OCI-LY7 (cell line): ENCODE results near the gene ALPK3. TPM values are rescaled to one million over a fixed set of nuclear protein-coding genes. Genes with fewer than 3 reads are reported as not detected.
A peak's percentile ranks its signal among the peaks of the same experiment; 100 is the strongest.

Experiments used
- Bru-seq: library from RNA; stranded (reverse); fragments of 400-500 nt; gene quantifications from one replicate; lab custom pipeline; 2021; lab: Mats Ljungman, UMichigan
- BruChase-seq, 2 experiments: library from RNA; stranded (reverse); fragments of 400-500 nt; gene quantifications; one replicate each; lab custom pipeline; 2021; lab: Mats Ljungman, UMichigan
- BruUV-seq: library from RNA; stranded (reverse); fragments of 400-500 nt; replicated peaks from 2 replicates; lab custom pipeline; 2021; lab: Mats Ljungman, UMichigan
- CTCF ChIA-PET: fragments of 300-600 bp; sonication (Branson Sonifier 250); formaldehyde crosslinking; loops from one replicate; lab custom pipeline; 2022; ENCODE audit warnings: antibody characterized with exemption; ENCODE audit not compliant: unreplicated experiment; lab: Charles Lee
- POLR2A ChIA-PET: fragments of 300-600 bp; sonication (Branson Sonifier 250); formaldehyde crosslinking; loops from one replicate; lab custom pipeline; 2022; ENCODE audit warnings: antibody characterized with exemption; lab: Charles Lee
- DNase-seq: peaks from one replicate; pipeline ENCODE4 v3.0.0-alpha.2; 2015; ENCODE audit warnings: low spot score
- H2AFZ ChIP-seq: fragments of 200-600 bp; sonication (generic), shearing (Covaris generic); 2 replicates; pipeline ENCODE4 v1.6.1; 2014; ENCODE audit warnings: mild to moderate bottlenecking, antibody characterized with exemption, low read length, moderate library complexity
- H3K27ac ChIP-seq: fragments of 200-600 bp; sonication (generic); 2 replicates; pipeline ENCODE4 v1.5.1; 2014; ENCODE audit warnings: mixed run types, low read depth, mild to moderate bottlenecking, moderate library complexity, low read length, inconsistent platforms; ENCODE audit not compliant: poor library complexity, severe bottlenecking
- H3K36me3 ChIP-seq: fragments of 200-600 bp; sonication (generic); 2 replicates; pipeline ENCODE4 v1.6.1; 2014; ENCODE audit warnings: mild to moderate bottlenecking, antibody characterized with exemption, low read length, moderate library complexity, mixed read lengths; ENCODE audit not compliant: insufficient read depth
- H3K4me1 ChIP-seq: fragments of 200-600 bp; sonication (generic); 2 replicates; pipeline ENCODE4 v1.5.1; 2014; ENCODE audit warnings: mild to moderate bottlenecking, low read length; ENCODE audit not compliant: insufficient read depth, poor library complexity, severe bottlenecking
- H3K4me2 ChIP-seq: fragments of 200-600 bp; sonication (generic); 2 replicates; pipeline ENCODE4 v1.6.1; 2014; ENCODE audit warnings: mild to moderate bottlenecking, low read length
- H3K4me3 ChIP-seq: fragments of 200-600 bp; sonication (generic); 2 replicates; pipeline ENCODE4 v1.5.1; 2014; ENCODE audit warnings: mild to moderate bottlenecking, low read depth, low read length; ENCODE audit not compliant: poor library complexity, severe bottlenecking
- H3K79me2 ChIP-seq: fragments of 200-600 bp; sonication (generic); 2 replicates; pipeline ENCODE4 v1.6.1; 2016; ENCODE audit warnings: low read depth, mild to moderate bottlenecking, low read length, moderate library complexity, mixed read lengths; ENCODE audit not compliant: insufficient read depth
- H3K9me2 ChIP-seq: fragments of 200-600 bp; sonication (generic); 2 replicates; pipeline ENCODE4 v1.6.1; 2016; ENCODE audit warnings: mild to moderate bottlenecking, low read length, mixed read lengths; ENCODE audit not compliant: insufficient read depth
- H3K9me3 ChIP-seq: fragments of 200-600 bp; sonication (generic); 2 replicates; pipeline ENCODE4 v1.6.1; 2014; ENCODE audit warnings: mild to moderate bottlenecking, mixed run types, low read length, mixed read lengths
- H4K20me1 ChIP-seq: fragments of 200-600 bp; sonication (generic); 2 replicates; pipeline ENCODE4 v1.6.1; 2014; ENCODE audit warnings: mild to moderate bottlenecking, antibody characterized with exemption, low read length, moderate library complexity, mixed read lengths; ENCODE audit not compliant: insufficient read depth
- CTCF ChIP-seq: fragments of 200-600 bp; sonication (generic); conservative IDR thresholded peaks from 2 replicates; pipeline ENCODE4 v1.5.1; 2014; ENCODE audit warnings: mild to moderate bottlenecking, antibody characterized with exemption, low read length, moderate library complexity, mixed read lengths
- EZH2phosphoT487 ChIP-seq: fragments of 200-600 bp; sonication (generic); IDR thresholded peaks from 2 replicates; pipeline ENCODE4 v1.6.1; 2018; ENCODE audit warnings: low read depth, borderline replicate concordance, mild to moderate bottlenecking, mixed run types, antibody characterized with exemption, low read length, moderate library complexity, mixed read lengths
- intact Hi-C: fragments of 100-400 bp; cut with micrococcal nuclease; formaldehyde crosslinking; loops from one replicate; pipeline ENCODE4 v1.10.0; 2022; ENCODE audit not compliant: unreplicated experiment
- long read RNA-seq: library from polyadenylated mRNA; stranded (forward); transcript quantifications from one replicate; pipeline ENCODE4 v2.0.0, GENCODE V29; 2022
- total RNA-seq, 2 experiments: library from RNA; depleted of rRNA in 1 of 2; stranded (reverse); fragments of >200 nt in 1 of 2; shearing (Covaris generic) in 1 of 2; gene quantifications; 2 replicates each; pipeline ENCODE4 v1.2.3, GENCODE V29; 2014 to 2022

Gene ALPK3
- total RNA-seq (2014; rRNA removed; shearing (Covaris generic)) (0.16 and 1.8 TPM in 2 replicates), total RNA-seq (2022) (0.15 and 0.23 TPM in 2 replicates), Bru-seq, nascent RNA (percentile 23 among the genes with signal in this experiment), BruChase-seq, experiment 1, labeled RNA remaining after a 6-hour chase (percentile 26 among the genes with signal in this experiment), BruChase-seq, experiment 2, labeled RNA remaining after a 2-hour chase (percentile 22 among the genes with signal in this experiment)
- long read RNA-seq: 0 reads

- BruUV-seq: no TSS peak
Observed at GRCh38 chr15:84816694-84817465, at the start of gene ALPK3. Gene ALPK3 (plus strand): TSS chr15:84817356. CDS start chr15:84817453, 97 bp downstream.

GRCh38 chr15:84772031-84772430, 45.1 kb upstream of the ALPK3 start:
- no peak for DNase-seq
- CTCF ChIA-PET: no interaction called here

More at GRCh38 chr15:84816694-84817465, at the start of gene ALPK3:
- Histone ChIP-seq H3K27ac (no peak within 1 kb of the TSS), H3K79me2 (no peaks in the 10 kb centered on the region), H4K20me1 (no peaks in the 10 kb centered on the region), H2AFZ (no peak within 1 kb of the TSS), H3K36me3 (no peaks in the 10 kb centered on the region), H3K9me2 (no peaks in the 10 kb centered on the region), H3K4me3 (no peak within 1 kb of the TSS), H3K4me1 (no peaks in the 10 kb centered on the region), H3K4me2 (no peak within 1 kb of the TSS), H3K9me3 (no peaks in the 10 kb centered on the region)
- TF ChIP-seq CTCF (no peak), EZH2phosphoT487 (no peak)
- intact Hi-C loops: no loop called here
- DNase-seq: no peak
- CTCF ChIA-PET: no interaction called here
- POLR2A ChIA-PET: no interaction called here

More at GRCh38 chr15:84772031-84772430, 45.1 kb upstream of the ALPK3 start:
- intact Hi-C loops: no loop called here
- POLR2A ChIA-PET: no interaction called here
- no peak for TF ChIP-seq EZH2phosphoT487
- no peak for TF ChIP-seq CTCF
- Histone ChIP-seq H3K4me1 (no peaks in the 10 kb centered on the region), H3K4me3 (no peak overlapping the region), H3K79me2 (peaks cover 75% of the 10 kb centered on the region), H4K20me1 (no peaks in the 10 kb centered on the region; the same call in 1 of the 2 replicates), H3K4me2 (no peak overlapping the region), H3K27ac (no peak overlapping the region), H3K9me2 (no peaks in the 10 kb centered on the region), H3K9me3 (no peaks in the 10 kb centered on the region), H2AFZ (no peak overlapping the region), H3K36me3 (peaks cover 91% of the 10 kb centered on the region)
- BruUV-seq: no TSS peak
